Stimulated activated naive B cell treated with anti-CD40 and anti-IgM and Interleukin-4, amounts not matched to agents 10 μg/mL and 1 μg/mL and 100 μg/mL, for 72 hours (primary cell): Measurements from ENCODE around the gene FCER1A.
"Not testable (repeated sequence)": the region's sequence is repeated elsewhere in the genome, so short reads cannot be mapped to it uniquely, and the experiment has no call there.

Experiments used
- ATAC-seq, 2 donors: fragments of 150-1000 bp; cut with Tn5 transposase; replicated peaks; 2 replicates each; pipeline ENCODE4 v1.10.0; 2021; ENCODE audit warnings: moderate library complexity in 1 of 2
- DNase-seq: peaks from one replicate; pipeline ENCODE4 v3.0.0; 2021
- H3K27ac Mint-ChIP-seq: one replicate; pipeline ENCODE4 v1.8.0; 2022; ENCODE audit warnings: mild to moderate bottlenecking, mixed read lengths
- H3K27me3 Mint-ChIP-seq, 2 donors: one replicate each; pipeline ENCODE4 v1.8.0; 2022; ENCODE audit warnings: mixed read lengths in 2 of 2
- H3K36me3 Mint-ChIP-seq, 2 donors: one replicate each; pipeline ENCODE4 v1.8.0; 2022; ENCODE audit warnings: mixed read lengths in 2 of 2, mild to moderate bottlenecking in 1 of 2
- H3K4me1 Mint-ChIP-seq, 2 donors: one replicate each; pipeline ENCODE4 v1.8.0; 2022; ENCODE audit warnings: mixed read lengths in 2 of 2, mild to moderate bottlenecking in 1 of 2
- H3K4me3 Mint-ChIP-seq, 2 donors: one replicate each; pipeline ENCODE4 v1.8.0; 2022; ENCODE audit warnings: mild to moderate bottlenecking in 2 of 2, mixed read lengths in 2 of 2, moderate library complexity in 1 of 2
- H3K9me3 Mint-ChIP-seq, 2 donors: one replicate each; pipeline ENCODE4 v1.8.0; 2022; ENCODE audit warnings: mixed read lengths in 2 of 2, mild to moderate bottlenecking in 1 of 2

FCER1A gene

DNA sequence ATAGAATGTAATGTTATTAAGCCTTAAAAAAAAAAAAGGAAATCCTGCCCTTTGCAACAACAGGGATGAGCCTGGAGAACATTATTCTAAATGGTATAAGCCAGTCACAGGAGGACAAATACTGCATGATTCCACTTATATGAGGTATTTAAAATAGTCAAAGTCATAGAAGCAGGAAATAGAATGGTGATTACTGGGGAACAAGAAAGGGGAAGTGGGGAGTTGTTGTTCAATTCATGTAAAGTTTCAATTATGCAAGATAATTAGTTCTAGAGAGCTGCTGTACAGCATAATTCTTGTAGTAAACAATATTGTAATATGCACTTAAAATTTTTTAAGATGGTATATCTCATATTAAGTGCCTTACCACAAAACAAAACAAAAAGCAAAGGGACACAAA, 13.2 kb downstream of the FCER1A start:
- Mint-ChIP-seq H3K9me3 (no peaks in the 10 kb centered on the region), H3K4me1 (peaks cover 7 to 12% of the 10 kb centered on the region in 2 donors), H3K27me3 (peaks cover 27 to 45% of the 10 kb centered on the region in 2 donors), H3K36me3 (no peaks in the 10 kb centered on the region), H3K27ac (no peak overlapping the region), H3K4me3 (no peak overlapping the region)
- DNase-seq (no peak), ATAC-seq (peak; percentile 71 to 82)

DNA sequence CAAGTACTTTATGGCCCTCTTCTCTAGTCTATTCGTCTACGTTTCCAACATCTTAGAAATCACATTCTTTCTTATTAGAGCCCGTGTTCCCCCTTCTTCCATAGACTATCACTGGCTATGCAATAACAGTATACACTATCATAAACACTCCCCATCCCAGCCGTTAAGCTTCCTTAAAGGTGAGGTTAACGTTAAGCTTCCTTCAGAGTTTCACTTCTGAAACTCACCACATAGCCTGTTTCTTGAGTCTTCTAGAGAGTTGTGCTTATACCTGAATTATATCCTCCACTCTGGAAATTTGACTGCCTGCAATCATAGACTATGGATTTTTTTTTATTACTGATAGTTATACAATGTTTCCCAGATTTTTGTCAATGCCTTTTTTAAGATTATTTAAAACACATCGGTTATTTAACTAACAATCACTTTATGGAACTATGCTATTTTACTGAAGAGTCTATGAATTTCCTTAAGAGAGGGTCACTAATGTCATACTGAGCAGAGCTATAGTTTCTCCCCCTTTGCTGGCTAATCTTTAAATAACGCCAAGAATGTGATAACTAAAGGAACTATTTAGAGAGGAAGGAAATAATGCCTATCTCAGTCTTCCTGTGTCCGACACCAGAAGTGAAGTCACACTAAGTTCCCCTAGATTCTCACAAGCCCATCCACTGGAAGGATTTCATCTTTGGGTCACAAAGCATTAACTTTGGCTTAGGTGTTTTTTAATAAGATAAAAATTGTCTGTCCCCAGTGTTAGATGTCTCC, 16.8 kb downstream of the FCER1A start:
- H3K4me3 Mint-ChIP-seq: no peak overlapping the region
- H3K36me3 Mint-ChIP-seq: no peaks in the 10 kb centered on the region
- no peak for DNase-seq
- peak overlapping the region; percentile 53 for H3K27ac Mint-ChIP-seq
- H3K27me3 Mint-ChIP-seq: peaks cover 10 to 35% of the 10 kb centered on the region in 2 donors
- no peak for ATAC-seq
- H3K9me3 Mint-ChIP-seq: peaks cover 0 to 6% of the 10 kb centered on the region in 2 donors
- H3K4me1 Mint-ChIP-seq: peaks cover 7 to 12% of the 10 kb centered on the region in 2 donors

GRCh38 chr1:159334797-159335196, 32.7 kb downstream of the FCER1A start:
- ATAC-seq: no peak
- Mint-ChIP-seq H3K9me3 (peaks cover 0 to 2% of the 10 kb centered on the region in 2 donors), H3K36me3 (no peaks in the 10 kb centered on the region), H3K27me3 (peaks cover 0 to 7% of the 10 kb centered on the region in 2 donors), H3K4me3 (no peak overlapping the region), H3K4me1 (no peaks in the 10 kb centered on the region), H3K27ac (no peak overlapping the region)
- DNase-seq: no peak

DNA sequence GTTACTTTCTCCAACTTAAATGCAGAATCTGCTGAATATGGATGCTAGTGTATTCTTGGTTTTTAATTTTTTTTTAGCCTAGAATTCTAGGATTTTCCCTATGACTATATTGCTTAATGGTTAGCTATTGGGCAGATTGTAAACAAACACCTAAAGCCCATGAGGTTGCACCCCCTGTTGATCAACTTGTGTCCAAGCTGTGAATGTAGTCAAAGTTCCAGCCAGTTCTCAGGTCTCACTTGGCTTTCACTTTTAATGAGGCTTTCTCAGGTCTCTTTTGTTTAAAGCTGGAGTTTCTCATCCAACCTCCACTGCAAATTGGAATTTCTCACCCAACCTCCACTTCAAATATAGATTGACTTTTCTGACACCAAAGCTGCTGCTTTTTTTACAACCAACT, 35.9 kb downstream of the FCER1A start:
- Mint-ChIP-seq H3K27ac (no peak overlapping the region), H3K4me3 (no peak overlapping the region), H3K9me3 (peaks cover 0 to 2% of the 10 kb centered on the region in 2 donors), H3K36me3 (no peaks in the 10 kb centered on the region), H3K4me1 (no peaks in the 10 kb centered on the region), H3K27me3 (peaks cover 0 to 7% of the 10 kb centered on the region in 2 donors)
- no peak for DNase-seq
- ATAC-seq: no peak

- peak; percentile 23 to 61 for ATAC-seq
- DNase-seq: no peak
- no peak overlapping the region for H3K4me3 Mint-ChIP-seq
Measured at GRCh38 chr1:159339536-159339935, 37.4 kb downstream of the FCER1A start.

GRCh38 chr1:159341736-159342135, 39.6 kb downstream of the FCER1A start:
- Mint-ChIP-seq H3K27ac (no peak overlapping the region), H3K27me3 (peaks cover 0 to 6% of the 10 kb centered on the region in 2 donors), H3K36me3 (no peaks in the 10 kb centered on the region), H3K4me3 (no peak overlapping the region), H3K9me3 (no peaks in the 10 kb centered on the region), H3K4me1 (no peaks in the 10 kb centered on the region)
- DNase-seq: no peak
- ATAC-seq: no peak

More at GRCh38 chr1:159339536-159339935, 37.4 kb downstream of the FCER1A start:
- peaks cover 6 to 7% of the 10 kb centered on the region in 2 donors for H3K27me3 Mint-ChIP-seq
- no peak overlapping the region for H3K27ac Mint-ChIP-seq
- H3K4me1 Mint-ChIP-seq: no peaks in the 10 kb centered on the region
- H3K36me3 Mint-ChIP-seq: no peaks in the 10 kb centered on the region
- peaks cover 0 to 2% of the 10 kb centered on the region in 2 donors for H3K9me3 Mint-ChIP-seq

GRCh38 chr1:159342761-159343425, 40.8 kb downstream of the FCER1A start:
- no peak for ATAC-seq
- Mint-ChIP-seq H3K4me3 (no peak overlapping the region), H3K27me3 (peaks cover 0 to 16% of the 10 kb centered on the region in 2 donors), H3K4me1 (no peaks in the 10 kb centered on the region), H3K9me3 (peaks cover 0 to 3% of the 10 kb centered on the region in 2 donors), H3K27ac (no peak overlapping the region), H3K36me3 (no peaks in the 10 kb centered on the region)
- DNase-seq: no peak

GRCh38 chr1:159349374-159349773, 47.2 kb downstream of the FCER1A start:
- not testable (repeated sequence) for DNase-seq, H3K9me3 Mint-ChIP-seq, H3K27ac Mint-ChIP-seq, ATAC-seq, H3K4me3 Mint-ChIP-seq, H3K4me1 Mint-ChIP-seq, H3K36me3 Mint-ChIP-seq
- H3K27me3 Mint-ChIP-seq: peaks cover 19 to 26% of the 10 kb centered on the region in 2 donors

DNA sequence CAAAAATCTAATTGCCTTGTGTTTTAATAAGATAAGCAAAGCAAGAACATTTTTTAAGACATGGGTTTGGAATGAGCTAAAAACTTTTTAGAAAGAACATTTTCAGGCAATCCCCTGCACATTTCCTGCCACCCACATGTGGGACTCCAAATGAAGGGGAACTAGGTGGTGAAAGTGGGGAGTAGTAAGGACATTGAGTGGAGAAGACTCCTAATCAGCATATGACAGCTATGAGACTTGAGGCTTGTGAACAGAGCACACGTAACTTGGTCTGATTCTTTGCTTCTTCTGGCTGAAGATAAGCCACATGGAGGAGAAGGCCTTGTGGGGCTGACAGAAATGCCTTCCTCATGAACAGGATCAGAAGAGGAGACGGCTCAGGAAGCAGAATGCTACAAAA, 50.3 kb downstream of the FCER1A start:
- no peaks in the 10 kb centered on the region for H3K36me3 Mint-ChIP-seq
- ATAC-seq: no peak
- no peak for DNase-seq
- peaks cover 7 to 14% of the 10 kb centered on the region in 2 donors for H3K9me3 Mint-ChIP-seq
- H3K27ac Mint-ChIP-seq: no peak overlapping the region
- H3K27me3 Mint-ChIP-seq: peaks cover 28 to 37% of the 10 kb centered on the region in 2 donors
- H3K4me1 Mint-ChIP-seq: no peaks in the 10 kb centered on the region
- H3K4me3 Mint-ChIP-seq: no peak overlapping the region
